GM19438 (cell line): ENCODE data around the gene SLC25A46.
"Not testable (repeated sequence)": the region's sequence is repeated elsewhere in the genome, so short reads cannot be mapped to it uniquely, and the experiment has no call there.

Experiments used
- ATAC-seq: cut with Tn5 transposase; IDR thresholded peaks from one replicate; pipeline ENCODE4 v1.9.1; 2021; ENCODE audit warnings: low read depth; ENCODE audit not compliant: unreplicated experiment

The SLC25A46 gene

DNA sequence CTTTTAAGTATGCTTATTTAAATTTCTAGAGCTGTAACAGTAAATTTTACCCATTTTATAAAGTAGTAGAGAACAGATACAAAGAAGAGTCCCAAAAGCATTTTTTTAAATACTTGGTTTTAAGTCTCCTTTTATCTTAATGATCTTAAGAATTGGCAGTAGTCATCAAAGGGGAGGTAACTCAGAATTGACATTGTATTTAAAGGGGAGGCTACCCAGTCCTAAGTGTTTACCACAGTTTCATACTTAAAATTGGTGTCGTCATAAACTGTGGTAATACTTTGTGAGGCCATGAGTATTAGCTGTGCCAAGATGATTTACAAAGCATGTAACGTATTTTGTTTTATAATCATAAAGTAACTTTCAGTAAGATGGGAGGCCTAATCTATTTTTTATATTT lies 14.8 kb downstream of the SLC25A46 start:
- no peak for ATAC-seq

DNA sequence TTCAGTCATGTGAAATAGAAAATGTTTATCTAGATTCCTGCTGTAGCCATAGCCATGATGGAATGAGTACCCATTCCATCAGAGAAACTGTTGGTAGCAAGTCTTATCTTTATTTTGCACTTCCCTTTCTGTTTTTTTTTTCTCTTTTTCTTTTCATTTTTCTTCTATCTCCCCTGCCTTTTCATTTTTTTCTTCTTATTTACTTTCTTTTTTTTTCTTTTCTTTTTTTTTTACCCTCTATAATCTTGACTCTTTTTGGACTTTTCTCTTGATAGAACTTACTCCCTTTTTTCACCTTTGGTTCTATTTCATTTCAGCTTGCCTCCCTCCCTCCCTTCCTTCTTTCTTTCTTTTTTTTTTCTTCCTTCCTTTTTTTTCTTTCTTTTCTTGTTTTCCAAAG lies 15.4 kb downstream of the SLC25A46 start:
- ATAC-seq, result no peak

DNA sequence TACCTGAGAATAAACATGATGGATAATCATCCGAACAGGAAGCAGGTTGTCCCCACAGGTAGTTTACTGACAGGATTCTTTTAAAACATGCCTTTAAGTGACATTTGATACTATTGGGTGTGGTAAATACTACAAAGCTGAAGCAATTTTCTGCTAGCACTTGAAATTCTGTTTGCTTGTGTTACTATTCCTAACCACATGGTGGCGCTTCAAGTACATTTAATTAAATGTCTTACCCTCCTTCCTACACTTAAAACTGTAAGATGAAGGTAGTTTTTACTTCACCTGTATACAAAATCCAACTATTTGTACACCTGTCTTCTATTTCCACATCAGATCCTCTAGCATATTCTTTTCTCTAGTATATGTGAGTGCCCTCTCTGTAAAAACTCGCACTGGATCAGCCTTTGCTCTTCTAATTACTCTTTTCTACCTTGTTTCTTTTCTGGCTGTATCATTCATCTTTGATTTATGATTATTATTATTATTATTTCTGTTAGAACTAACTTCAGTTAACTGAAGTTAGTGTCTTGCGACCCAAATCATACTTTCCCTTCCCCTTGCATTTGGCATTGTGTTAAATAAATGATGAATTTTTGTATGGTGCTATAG lies 18.4 kb downstream of the SLC25A46 start:
- ATAC-seq, result no peak

DNA sequence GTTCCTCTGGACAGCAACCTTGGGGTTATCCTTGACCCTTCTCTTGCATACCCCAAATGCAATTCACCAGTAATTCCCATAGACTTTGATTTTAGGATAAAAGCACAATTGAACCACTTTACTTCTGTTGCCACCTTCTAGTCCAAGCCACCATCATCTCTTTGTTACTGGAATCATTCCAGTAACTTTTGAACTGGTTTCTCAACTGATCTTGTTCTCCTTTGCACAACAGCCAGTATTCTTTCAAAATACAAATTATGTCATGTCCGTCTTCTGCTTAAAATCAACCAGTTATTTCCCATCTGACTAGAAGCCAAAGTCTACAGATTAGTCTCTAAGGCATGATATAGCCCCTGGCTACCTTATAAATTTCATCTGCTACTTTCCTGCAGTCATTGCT lies 21.4 kb downstream of the SLC25A46 start:
- no peak for ATAC-seq

DNA sequence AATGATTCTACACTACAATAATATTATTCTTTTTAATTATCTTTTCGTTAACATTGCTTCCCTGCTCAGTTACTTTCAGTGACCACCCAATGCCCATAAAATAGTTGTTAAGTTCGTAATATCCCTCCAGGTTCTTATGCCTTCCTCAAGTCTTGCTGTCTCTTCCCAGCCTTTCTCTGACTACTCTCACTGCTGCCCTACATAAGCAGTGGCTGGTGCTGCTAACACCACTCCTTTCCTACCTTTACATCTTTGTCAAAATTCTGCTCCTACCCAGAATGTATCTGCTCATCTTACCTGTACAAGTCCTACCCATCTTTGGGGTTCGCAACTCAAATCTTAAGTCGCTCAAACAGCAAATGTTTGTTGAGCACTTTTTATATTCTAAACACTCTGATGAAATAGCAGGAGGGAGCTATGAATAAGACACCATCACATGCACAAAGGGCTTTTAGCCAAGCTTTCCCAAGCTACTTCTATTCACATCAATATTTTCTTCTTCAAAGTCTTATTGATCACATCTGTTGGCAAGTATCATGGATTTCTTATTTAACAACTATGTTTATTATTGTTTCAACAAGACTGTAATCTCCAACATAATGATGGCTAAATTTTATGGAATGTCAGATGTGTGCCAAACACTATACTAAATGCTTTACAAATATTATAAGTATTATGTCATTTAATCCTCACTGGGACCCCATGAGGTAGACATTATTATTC lies 29.5 kb downstream of the SLC25A46 start:
- ATAC-seq, result no peak

DNA sequence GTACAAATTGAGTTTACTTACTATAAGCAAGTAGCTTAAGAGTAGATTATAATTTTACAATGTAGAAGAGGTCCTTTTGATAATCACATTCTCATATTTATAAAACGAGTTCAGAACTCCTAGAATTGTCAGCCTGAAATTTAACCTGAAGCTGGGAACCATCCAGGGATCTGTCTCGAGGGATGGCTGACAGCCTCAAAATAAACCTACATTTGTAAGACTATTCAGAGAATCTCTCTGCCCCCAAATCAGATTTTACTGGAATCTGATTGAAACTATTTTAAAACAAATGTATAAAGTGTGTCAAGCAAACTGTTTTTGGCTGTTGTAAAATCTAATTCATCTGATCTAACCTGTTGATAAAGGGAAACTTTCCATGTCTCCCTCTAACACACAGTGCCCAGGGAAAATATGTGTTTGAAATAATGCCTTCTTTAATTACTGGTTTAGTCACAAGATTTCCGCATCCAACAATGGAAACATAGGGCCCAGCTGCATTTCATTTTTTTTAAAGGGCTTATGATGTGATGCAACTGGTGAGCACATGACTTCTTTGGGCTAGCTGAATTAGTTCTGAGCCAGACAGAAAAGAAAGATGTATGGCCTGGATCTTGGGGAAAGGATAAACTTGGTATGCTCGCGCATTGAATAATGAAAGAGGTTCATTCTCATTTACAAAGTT lies 30.3 kb downstream of the SLC25A46 start:
- no peak for ATAC-seq

DNA sequence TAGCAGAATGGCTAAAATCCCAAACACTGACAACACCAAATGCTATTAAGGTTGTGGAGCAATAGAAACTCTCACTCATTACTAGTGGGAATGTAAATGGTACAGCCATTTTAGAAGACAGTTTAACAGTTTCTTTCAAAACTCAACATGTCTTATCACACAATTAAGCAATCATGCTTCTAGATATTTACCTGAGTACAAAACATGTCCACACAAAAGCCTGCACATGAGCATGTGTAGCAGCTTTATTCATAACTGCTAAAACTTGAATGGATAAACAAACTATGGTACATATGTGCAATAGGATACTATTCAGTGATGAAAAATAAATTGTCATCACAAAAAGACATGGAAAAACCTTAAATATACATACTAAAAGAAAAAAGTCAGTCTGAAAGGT lies 31.5 kb downstream of the SLC25A46 start:
- no peak for ATAC-seq

DNA sequence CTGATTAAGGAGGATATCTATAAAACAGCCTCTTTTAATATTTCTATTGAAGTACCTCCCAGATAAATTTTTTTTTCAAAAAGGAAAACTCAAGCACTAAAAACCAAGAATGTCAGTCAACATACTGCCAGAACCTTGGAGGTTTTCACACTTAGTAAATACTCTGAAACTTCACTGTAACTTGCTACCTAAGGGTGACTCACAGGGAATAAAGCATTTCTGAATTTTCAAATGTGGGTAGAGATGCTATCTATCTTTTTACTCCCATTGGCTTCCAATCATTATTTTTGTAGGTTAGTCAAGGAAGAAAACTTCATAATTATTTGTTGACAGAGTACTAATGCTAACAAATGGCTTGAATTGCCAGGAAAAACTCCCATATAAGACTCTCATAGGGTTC lies 46.1 kb downstream of the SLC25A46 start:
- no peak for ATAC-seq

DNA sequence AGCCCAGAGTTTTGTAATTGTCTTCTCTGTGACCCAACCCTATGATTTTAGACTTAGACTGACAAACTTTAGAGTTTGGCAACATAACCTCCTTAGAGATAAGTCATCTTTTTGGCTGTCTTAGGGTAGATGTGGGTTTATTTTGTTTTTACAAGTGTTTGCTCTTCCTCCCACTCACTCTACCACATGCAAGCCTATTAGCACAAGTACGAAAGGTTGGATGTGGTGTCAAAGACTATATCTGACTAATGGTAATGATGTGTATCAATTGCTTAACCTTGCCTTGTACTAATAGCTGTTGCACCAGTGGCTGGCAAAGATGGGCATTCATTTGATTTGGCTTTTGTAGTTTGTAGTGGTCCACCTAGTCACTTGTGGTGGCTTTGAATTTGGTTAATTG lies 46.5 kb downstream of the SLC25A46 start:
- ATAC-seq, result no peak

DNA sequence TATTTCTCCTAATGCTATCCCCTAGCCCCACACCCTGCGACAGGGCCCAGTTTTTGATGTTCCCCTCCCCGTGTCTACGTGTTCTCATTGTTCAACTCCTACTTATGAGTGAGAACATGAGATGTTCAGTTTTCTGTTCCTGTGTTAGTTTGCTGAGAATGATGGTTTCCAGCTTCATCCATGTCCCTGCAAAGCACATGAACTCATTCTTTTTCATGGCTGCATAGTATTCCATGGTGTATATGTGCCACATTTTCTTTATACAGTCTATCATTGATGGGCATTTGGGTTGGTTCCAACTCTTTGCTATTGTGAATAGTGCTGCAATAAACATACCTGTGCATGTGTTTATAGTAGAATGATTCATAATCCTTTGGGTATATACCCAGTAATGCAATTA lies 49.2 kb downstream of the SLC25A46 start:
- ATAC-seq, result not testable (repeated sequence)

DNA sequence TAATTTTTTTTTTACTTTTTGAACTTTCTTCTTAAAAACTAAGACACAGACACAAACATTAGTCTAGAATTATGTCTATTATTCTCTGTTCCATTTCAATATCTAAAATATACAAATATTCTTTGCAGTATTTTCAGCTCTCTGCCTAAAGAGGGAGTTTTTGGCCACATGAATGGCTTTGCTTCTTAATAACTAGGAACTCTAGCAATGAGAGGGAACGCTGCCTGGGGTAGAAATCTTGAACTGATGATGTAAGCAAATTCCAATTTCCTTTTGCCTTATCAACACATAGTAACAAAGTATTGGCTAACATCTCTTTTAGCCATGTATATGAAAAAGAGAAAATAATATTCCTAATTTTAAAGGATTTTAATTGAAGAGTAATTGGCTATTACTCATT lies 51.9 kb downstream of the SLC25A46 start:
- ATAC-seq, result no peak

DNA sequence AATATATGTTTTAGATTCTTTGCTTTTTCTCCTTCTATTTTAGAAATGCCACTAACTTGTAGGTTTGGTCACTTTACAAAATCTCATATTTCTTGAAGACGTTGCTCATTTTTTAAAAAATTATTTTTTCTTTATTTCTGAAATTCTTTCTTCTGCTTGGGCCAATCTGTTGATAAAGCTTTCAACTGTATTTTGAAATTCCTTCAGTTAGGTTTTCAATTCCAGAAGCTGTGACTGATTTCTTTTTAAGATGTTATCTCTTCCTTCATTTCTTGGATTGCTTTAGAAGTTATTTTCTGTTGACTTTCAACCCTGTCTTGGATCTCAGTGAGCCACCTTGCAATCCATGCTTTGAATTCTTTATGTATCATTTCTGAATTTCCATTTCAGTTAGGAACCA lies 64.2 kb downstream of the SLC25A46 start:
- no peak for ATAC-seq

DNA sequence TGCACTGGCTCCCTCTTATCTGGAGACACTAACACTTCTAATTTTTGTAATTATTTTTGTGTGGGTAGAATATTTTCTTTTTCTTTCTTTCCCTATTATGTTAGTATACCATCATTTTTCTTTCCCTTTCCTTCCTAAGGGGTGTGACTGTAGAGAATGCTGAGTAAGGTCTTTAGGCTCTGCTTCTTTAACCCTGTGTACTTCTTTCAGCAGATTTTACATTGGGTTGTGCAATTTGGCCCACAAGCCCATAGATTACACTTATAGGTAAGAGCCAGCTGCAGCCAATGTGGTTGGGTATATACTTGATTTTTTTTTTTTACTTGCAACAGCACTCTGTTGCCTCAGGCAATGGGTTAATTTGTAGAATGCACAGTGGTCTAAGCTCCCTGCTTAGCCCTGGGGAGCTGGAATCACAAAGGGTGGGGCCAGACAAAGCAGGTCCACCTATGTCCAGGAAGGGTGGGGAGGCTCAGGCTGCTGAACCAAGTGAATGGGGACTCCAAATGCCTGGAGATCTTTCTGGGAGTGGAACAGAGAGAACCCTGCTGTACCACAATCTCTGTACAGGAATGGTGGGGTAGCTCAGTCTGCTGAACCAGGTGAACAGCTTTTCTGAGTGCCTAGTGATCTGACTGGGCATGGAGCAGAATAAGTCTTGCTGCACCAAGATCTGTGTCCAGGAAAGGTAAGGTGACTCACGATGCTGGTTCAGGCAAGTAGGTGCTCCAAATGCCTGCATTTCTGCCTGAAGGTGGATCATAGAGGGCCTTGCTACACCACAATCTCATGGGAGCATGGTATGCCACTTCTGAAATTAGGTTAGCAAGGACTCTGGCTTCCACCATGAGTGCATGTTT lies 64.9 kb downstream of the SLC25A46 start:
- ATAC-seq, result no peak

DNA sequence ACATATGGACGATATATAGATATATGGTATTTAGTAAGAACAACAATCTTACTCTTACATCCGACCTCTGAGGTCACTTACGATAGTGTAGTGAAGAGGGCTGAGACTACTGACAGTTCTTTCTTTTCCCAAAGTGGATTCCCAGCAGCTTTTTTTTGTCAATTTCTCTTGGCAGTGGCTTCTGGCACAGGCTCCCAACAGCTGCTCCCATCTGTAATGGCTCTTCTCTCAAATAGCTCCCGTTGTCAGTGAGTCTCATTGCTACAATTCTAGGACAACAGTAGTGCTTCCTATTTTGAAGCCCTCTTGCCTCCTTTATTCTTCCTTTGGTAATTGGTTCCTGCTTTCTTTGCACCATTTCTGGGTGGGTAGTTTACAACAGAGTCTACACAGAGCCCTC lies 68.4 kb downstream of the SLC25A46 start:
- ATAC-seq, result no peak

DNA sequence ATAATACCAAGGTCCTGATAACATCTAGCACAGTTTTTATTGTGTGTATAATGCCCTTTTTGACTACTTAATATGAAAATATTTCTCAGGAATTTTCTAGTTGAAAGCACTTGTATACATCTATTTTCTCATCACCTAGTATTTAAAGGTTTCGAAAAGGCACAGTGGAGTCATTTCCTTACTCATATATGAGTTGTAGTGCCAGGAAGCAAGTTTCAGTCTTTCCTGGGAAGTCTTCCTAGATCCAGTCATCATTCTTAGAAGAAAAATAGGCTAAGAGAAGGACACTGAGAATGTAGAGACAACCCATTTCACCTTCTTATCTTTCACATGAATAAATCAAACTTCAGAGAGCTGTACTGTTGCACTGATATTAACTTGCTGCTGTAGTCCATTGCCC lies 70.2 kb downstream of the SLC25A46 start:
- ATAC-seq, result no peak
